Fibroblast of skin of right quadriceps (primary cell): ENCODE results near the gene NDUFAF4.

ENCODE experiments used
- DNase-seq: peaks from one replicate; pipeline ENCODE4 v3.0.0-alpha.2; 2013

The NDUFAF4 gene

GRCh38 chr6:96897396-96898240, at the start of gene NDUFAF4:
Gene NDUFAF4 (minus strand): TSS chr6:96897891. CDS start chr6:96897801, 90 bp downstream.
- peak; percentile 91 for DNase-seq

GRCh38 chr6:96947055-96947454, 49.4 kb upstream of the NDUFAF4 start:
- no peak for DNase-seq

GRCh38 chr6:96943555-96944215, 46.0 kb upstream of the NDUFAF4 start:
- DNase-seq, result no peak

GRCh38 chr6:96942676-96943075, 45.0 kb upstream of the NDUFAF4 start:
- DNase-seq, result no peak

GRCh38 chr6:96940322-96940721, 42.6 kb upstream of the NDUFAF4 start:
- no peak for DNase-seq

- peak; percentile 49 for DNase-seq
These were observed 41.5 kb upstream of the NDUFAF4 start for GRCh38 chr6:96939007-96939805.

- no peak for DNase-seq
These were observed 36.4 kb upstream of the NDUFAF4 start for GRCh38 chr6:96934087-96934486.

GRCh38 chr6:96931198-96931597, 33.5 kb upstream of the NDUFAF4 start:
- DNase-seq, result no peak

- DNase-seq, result no peak
These were observed 32.0 kb upstream of the NDUFAF4 start for GRCh38 chr6:96929741-96930140.

- DNase-seq, result no peak
These were observed 30.0 kb upstream of the NDUFAF4 start for GRCh38 chr6:96927660-96928059.

- DNase-seq, result no peak
These were observed 28.7 kb upstream of the NDUFAF4 start for GRCh38 chr6:96926425-96926824.

- no peak for DNase-seq
These were observed 27.6 kb upstream of the NDUFAF4 start for GRCh38 chr6:96925290-96925687.

GRCh38 chr6:96923871-96924493, 26.3 kb upstream of the NDUFAF4 start:
- DNase-seq, result no peak

- DNase-seq, result no peak
These were observed 25.7 kb upstream of the NDUFAF4 start for GRCh38 chr6:96923400-96923799.

- DNase-seq, result no peak
These were observed 19.4 kb upstream of the NDUFAF4 start for GRCh38 chr6:96917098-96917497.

- DNase-seq, result no peak
These were observed 15.9 kb upstream of the NDUFAF4 start for GRCh38 chr6:96913621-96914020.

GRCh38 chr6:96911751-96912150, 14.1 kb upstream of the NDUFAF4 start:
- no peak for DNase-seq

GRCh38 chr6:96911171-96911570, 13.5 kb upstream of the NDUFAF4 start:
- no peak for DNase-seq

GRCh38 chr6:96909811-96910210, 12.1 kb upstream of the NDUFAF4 start:
- DNase-seq, result no peak

- DNase-seq, result peak; percentile 2
These were observed 9.8 kb upstream of the NDUFAF4 start for GRCh38 chr6:96907498-96907897.

GRCh38 chr6:96900873-96901272, 3.2 kb upstream of the NDUFAF4 start:
- no peak for DNase-seq

GRCh38 chr6:96899451-96899998, 1.8 kb upstream of the NDUFAF4 start:
- DNase-seq, result no peak

- DNase-seq, result peak; percentile 34
These were observed 1.3 kb upstream of the NDUFAF4 start for GRCh38 chr6:96899019-96899418.
